GM06990 (cell line): ENCODE measurements around the gene ADRB2.
A peak's percentile ranks its signal among the peaks of the same experiment; 100 is the strongest.

Experiments used
- DNase-seq: peaks from one replicate; pipeline ENCODE4 v3.0.0-alpha.2; 2011; ENCODE audit not compliant: insufficient read length; ENCODE audit errors: extremely low read depth
- H3K27me3 ChIP-seq: replicated peaks from 2 replicates; pipeline ENCODE4 v1.6.0; 2011; ENCODE audit warnings: low read length; ENCODE audit not compliant: control insufficient read depth, insufficient read depth
- H3K36me3 ChIP-seq: 2 replicates; pipeline ENCODE4 v1.5.1; 2011; ENCODE audit warnings: low read length; ENCODE audit not compliant: control insufficient read depth, insufficient read depth
- H3K4me3 ChIP-seq: replicated peaks from 2 replicates; pipeline ENCODE4 v1.5.1; 2011; ENCODE audit warnings: low read depth, mild to moderate bottlenecking, control low read depth, low read length
- TF ChIP-seq, protein P1 (sequence below): IDR thresholded peaks from 2 replicates; pipeline ENCODE4 v1.5.1; 2011; ENCODE audit warnings: low read length, control low read depth, mild to moderate bottlenecking, inconsistent platforms; ENCODE audit not compliant: insufficient read depth, poor library complexity, severe bottlenecking

The ADRB2 gene

DNA sequence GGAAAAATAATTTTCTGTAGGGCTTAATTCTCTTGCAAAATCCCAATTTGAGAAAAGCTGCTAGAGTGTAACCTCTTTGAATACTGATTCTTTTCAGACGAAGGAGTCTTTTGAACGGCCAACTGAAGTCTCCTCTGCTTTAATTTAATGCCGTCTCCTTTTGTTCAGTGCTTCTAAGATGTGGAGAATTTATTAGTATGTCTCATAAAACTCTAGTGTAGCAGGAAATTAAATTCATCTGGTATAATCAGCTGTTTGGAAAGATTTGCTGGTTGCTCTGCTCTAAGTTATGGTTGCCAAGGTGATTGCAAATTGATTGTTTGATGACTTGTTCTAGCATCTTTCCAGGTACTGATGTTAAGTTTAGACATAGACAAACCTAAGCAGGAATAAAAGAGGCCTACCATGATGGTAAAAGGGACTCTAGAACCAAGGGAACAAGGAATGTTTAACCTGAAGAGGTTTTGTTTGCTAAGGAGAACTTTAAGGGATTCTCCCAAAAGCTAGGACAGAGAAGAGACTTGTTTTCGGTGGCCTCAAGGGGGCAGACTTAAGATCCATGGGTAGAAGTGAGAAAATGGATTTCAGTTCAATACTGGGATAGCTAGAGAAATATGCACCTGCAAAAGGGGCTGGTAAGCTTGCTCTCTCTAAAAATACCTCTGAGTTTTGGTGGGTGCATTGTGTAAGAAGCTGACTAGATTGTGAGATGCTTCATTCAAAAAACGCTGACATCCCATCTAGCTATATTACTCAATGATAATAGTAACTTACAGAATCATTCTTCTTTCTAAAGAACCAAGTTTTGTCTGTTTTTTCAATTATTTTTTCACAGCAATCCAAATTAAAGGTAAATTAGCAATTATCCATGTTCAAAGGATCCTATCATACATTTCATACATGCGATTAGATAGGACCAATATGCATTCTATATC lies 5.7 kb upstream of the ADRB2 start:
- DNase-seq: no peak

DNA sequence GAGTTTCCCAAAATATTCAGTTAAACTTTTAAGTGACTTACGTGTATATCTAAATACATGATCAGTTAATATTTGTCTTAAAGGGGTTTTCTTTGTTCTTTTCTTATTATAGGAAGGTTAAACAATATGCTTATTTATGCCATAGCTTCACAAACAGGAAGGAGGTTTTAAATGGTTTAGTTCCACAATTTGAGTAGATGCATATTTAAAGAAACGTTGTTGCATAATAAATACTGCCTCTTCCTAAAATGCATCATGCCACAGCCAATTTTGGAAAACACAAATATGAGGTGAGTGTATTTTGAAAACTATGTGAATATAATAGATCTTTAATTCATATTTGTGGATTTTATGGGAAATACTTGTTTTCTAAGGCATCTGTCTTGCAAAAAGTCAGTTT lies 2.5 kb upstream of the ADRB2 start:
- Histone ChIP-seq H3K36me3 (no peaks in the 10 kb centered on the region), H3K4me3 (no peak overlapping the region), H3K27me3 (no peaks in the 10 kb centered on the region)
- TF ChIP-seq, protein P1, sequence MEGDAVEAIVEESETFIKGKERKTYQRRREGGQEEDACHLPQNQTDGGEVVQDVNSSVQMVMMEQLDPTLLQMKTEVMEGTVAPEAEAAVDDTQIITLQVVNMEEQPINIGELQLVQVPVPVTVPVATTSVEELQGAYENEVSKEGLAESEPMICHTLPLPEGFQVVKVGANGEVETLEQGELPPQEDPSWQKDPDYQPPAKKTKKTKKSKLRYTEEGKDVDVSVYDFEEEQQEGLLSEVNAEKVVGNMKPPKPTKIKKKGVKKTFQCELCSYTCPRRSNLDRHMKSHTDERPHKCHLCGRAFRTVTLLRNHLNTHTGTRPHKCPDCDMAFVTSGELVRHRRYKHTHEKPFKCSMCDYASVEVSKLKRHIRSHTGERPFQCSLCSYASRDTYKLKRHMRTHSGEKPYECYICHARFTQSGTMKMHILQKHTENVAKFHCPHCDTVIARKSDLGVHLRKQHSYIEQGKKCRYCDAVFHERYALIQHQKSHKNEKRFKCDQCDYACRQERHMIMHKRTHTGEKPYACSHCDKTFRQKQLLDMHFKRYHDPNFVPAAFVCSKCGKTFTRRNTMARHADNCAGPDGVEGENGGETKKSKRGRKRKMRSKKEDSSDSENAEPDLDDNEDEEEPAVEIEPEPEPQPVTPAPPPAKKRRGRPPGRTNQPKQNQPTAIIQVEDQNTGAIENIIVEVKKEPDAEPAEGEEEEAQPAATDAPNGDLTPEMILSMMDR: no peak
- no peak for DNase-seq

More for the DNA sequence above, 5.7 kb upstream of the ADRB2 start:
- Histone ChIP-seq H3K36me3 (no peaks in the 10 kb centered on the region), H3K27me3 (no peaks in the 10 kb centered on the region), H3K4me3 (no peak overlapping the region)
- TF ChIP-seq, protein P1: peak; percentile 67

DNA sequence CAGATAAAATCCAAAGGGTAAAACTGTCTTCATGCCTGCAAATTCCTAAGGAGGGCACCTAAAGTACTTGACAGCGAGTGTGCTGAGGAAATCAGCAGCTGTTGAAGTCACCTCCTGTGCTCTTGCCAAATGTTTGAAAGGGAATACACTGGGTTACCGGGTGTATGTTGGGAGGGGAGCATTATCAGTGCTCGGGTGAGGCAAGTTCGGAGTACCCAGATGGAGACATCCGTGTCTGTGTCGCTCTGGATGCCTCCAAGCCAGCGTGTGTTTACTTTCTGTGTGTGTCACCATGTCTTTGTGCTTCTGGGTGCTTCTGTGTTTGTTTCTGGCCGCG lies 727 bp upstream of the ADRB2 start:
- TF ChIP-seq, protein P1: no peak
- no peaks in the 10 kb centered on the region for H3K36me3 ChIP-seq
- no peak for DNase-seq
- peak overlapping the region; percentile 52 for H3K4me3 ChIP-seq
- H3K27me3 ChIP-seq: no peaks in the 10 kb centered on the region

DNA sequence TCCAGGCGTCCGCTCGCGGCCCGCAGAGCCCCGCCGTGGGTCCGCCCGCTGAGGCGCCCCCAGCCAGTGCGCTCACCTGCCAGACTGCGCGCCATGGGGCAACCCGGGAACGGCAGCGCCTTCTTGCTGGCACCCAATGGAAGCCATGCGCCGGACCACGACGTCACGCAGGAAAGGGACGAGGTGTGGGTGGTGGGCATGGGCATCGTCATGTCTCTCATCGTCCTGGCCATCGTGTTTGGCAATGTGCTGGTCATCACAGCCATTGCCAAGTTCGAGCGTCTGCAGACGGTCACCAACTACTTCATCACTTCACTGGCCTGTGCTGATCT lies 294 bp downstream of the ADRB2 start:
- Histone ChIP-seq H3K4me3 (peak overlapping the region; percentile 52), H3K36me3 (no peaks in the 10 kb centered on the region), H3K27me3 (no peaks in the 10 kb centered on the region)
- DNase-seq: no peak
- TF ChIP-seq, protein P1: no peak

DNA sequence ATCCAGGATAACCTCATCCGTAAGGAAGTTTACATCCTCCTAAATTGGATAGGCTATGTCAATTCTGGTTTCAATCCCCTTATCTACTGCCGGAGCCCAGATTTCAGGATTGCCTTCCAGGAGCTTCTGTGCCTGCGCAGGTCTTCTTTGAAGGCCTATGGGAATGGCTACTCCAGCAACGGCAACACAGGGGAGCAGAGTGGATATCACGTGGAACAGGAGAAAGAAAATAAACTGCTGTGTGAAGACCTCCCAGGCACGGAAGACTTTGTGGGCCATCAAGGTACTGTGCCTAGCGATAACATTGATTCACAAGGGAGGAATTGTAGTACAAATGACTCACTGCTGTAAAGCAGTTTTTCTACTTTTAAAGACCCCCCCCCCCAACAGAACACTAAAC lies 1.3 kb downstream of the ADRB2 start:
- Histone ChIP-seq H3K27me3 (no peaks in the 10 kb centered on the region), H3K4me3 (no peak overlapping the region)

More for the DNA sequence above, 1.3 kb downstream of the ADRB2 start:
- H3K36me3 ChIP-seq: no peaks in the 10 kb centered on the region
- DNase-seq: no peak
- TF ChIP-seq, protein P1: no peak
